Astrocyte of the spinal cord (primary cell): ENCODE measurements around the gene ABCD2.

Experiments
- DNase-seq: peaks from one replicate; pipeline ENCODE4 v3.0.0; 2011; ENCODE audit warnings: low read depth, low spot score
- H3K4me3 ChIP-seq: 2 replicates; pipeline ENCODE4 v1.5.1; 2011; ENCODE audit warnings: low read depth, mild to moderate bottlenecking, low read length, moderate library complexity
- CTCF ChIP-seq: IDR thresholded peaks from 2 replicates; pipeline ENCODE4 v1.5.1; 2012; ENCODE audit warnings: low read depth, mild to moderate bottlenecking, low read length, inconsistent platforms
- in situ Hi-C: cut with HindIII; loops from 2 replicates; pipeline ENCODE4 v1.10.0; 2017; ENCODE audit warnings: low sequenced_read_pairs

The ABCD2 gene

GRCh38 chr12:39502726-39503125 lies 116.9 kb downstream of the ABCD2 start:
- no peak for TF ChIP-seq CTCF
- in situ Hi-C loops, result no loop called here
- DNase-seq, result no peak
- no peak overlapping the region for H3K4me3 ChIP-seq
